HG03575 (cell line): ENCODE results near the gene OAF.

Source experiments
- ATAC-seq: cut with Tn5 transposase; IDR thresholded peaks from one replicate; pipeline ENCODE4 v1.9.1; 2021; ENCODE audit not compliant: unreplicated experiment, insufficient number of reproducible peaks, low FRiP score; ENCODE audit errors: extremely low read depth

Gene OAF

DNA sequence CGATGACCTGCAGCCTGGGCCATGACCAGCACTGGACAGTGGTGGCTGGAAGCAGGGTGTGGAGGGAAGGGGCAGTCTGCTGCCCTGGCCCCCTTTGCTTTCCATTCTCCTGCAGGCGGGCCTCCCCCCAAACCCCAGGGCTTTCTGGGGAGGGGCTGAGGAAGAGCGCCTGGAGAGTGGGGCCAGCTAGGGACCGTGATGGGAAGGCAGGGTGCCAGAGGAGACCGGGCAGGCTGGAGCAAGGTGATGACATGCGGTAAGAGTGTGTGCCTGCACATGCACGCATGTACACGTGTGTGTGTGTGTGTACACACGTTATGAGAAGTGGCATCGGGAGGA is 7.8 kb downstream of the OAF start:
- ATAC-seq: no peak

DNA sequence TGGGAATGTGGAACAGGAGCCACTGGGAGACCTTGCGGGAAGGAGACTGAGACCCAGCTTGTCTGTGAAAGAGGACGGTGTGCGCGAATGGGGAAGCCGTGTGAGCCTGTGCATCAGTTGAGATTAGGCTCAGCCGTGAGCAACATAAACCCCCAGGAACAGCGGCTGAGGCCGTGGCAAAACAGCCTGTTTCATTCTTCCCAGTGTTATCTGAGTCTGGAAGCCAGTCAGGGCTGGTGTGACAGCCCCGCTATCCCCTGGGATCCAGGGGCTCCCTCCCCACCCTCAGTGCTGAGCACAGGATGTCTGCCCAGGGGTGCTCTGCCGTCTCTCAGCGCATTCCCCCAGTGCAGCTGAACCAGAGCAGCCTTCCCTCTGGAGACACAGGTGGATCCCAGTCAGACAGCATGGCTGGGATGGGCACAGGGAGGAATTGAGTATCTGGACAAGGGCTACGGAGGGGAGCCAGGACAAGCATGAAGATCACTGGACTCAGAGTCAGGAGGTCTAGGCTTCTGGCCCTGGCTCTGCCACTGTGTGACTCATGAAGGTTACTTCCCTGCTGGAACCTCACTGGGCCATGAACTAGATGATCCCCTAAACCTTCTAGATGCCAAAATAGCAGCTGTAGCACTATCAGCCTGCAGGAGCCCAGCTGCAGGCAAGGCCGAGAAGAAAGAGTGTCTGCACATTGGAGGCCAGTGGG is 8.6 kb downstream of the OAF start:
- ATAC-seq: no peak

DNA sequence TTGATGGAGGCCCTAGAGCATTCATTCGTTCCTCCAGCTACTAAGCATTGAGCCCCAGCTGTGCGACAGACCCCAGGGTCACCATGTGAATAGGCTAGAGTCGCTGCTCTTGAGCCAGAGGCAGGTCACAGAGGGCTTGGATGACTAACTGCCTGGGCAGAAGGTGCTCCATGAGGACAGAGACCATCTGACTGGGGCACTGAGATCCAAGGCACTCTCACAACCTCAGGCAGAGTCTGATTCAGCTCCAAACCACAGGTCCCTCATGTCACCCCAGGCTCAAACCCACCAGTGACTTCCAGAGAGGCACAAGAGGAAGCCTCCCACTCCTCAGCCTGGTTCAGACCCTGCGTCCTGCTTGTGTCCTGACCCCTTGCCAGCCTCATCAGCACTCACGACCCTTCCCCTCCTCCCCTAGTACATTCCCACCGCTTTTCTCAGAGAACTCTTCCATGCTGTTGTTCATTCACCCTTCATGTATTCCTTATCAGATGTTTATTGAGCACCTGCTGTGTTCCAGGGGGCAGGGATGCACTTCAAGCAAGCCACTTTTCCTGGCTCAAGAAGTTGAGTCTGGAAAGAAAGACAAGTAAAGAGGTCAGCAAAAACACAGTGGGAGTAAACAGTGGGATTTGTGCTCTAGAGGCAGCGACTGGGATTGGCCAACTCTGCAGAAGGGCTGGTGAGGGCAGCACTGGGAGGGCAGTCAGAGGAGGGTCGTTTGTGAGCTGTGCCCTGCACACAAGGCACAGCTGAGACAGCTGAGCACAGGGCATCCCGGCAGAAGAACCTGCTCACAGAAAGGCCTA is 9.3 kb downstream of the OAF start:
- no peak for ATAC-seq

DNA sequence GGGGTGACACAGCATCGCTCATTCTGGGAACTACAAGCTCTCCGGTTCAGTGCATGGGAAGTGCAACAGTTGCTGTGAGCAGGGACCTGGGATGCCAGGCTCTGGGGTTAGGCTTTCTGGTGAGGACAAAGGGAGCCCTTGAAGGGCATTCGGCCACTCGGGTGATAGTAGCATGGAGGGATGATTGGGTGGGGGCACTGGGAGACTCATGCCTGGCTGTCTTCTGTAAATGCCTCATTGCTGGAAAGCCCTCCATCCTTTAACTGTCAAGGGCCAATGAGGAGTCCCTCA is 9.9 kb downstream of the OAF start:
- no peak for ATAC-seq

DNA sequence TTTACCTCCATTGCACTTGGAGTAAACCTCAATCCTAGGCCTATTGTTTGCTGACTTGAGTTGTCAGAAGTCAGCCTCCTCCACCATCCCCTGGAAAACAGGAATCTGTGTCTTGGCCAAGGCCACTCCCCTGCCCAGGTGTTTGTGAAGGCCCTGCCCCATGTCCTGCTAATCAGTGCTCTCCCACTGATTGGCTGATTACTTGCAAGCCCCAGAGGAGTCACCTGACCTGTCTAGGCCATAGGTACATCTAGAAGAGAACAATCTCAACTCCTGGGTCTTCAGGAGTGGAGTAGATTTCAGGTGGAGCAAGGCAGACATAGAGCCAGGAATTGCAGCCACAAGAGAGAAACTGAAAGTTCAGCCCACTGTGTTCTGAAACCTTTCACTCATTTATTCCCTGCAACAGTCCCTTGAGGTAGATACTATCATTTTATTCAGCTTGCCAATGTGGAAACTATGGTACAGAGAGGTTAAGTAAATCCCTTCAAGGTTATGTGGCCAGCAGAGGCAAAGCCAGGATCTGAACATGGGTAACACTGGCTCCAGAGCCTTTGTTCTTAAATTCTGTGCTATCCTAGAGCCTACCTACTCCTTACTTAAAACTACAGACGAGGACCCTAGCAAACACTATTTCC is 10.4 kb downstream of the OAF start:
- ATAC-seq: no peak

DNA sequence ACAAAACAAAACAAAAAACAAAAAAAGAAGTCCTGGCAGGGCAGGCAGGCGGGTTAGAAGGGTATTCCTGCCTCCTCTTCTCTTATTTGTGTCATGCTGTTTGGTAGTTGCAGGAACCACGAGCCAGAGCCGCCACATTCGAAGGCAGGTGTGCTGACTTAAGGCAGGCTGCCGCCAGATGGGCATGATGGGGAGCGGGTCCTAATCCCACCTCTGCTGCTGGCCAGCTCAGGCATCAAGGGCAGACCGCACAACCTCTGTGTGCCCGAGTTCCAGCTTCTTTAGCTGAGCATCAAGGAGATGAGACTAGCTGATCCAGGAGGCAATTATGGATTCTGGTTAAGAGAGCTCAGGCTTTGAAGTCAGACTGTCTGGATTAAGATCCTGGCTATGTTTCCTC is 12.1 kb downstream of the OAF start:
- ATAC-seq: no peak

DNA sequence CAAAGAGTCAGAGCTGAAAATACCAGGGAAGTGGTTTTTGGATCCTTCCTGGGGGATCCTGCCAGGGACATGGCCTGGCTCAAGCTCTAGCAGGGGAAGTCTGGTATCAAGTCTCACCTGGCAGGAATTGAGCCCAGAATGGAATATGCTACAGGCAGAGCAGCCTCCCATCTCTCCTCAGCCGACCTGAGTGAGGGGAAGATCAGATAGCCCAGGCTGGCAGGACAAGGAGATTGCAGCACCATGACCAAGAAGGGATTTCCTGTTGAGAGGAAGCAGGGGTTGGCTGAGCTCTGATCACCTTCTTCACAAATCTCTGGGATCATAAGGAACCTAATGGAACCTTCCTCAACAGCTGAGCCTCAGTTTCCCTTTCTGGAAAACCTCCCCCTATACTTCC is 13.0 kb downstream of the OAF start:
- no peak for ATAC-seq

DNA sequence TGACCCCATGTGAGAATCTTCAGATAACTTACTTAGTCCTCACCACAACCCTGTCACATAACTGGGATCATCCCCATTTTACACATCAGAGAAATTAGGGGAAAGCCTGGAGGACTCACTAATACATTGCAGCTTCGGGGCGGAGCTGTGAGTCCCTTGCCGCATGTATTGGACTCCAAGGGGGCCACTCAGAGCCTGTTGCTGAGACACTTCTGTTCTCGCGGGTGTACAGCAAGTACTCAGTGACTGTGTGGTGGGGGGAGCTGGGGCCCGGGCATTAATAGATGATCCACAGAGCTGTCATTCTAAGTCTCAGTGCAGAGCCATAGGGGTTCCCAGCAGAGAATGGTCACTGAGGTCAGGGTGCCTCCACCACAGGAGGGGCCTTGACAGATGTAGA is 13.5 kb downstream of the OAF start:
- ATAC-seq: no peak

DNA sequence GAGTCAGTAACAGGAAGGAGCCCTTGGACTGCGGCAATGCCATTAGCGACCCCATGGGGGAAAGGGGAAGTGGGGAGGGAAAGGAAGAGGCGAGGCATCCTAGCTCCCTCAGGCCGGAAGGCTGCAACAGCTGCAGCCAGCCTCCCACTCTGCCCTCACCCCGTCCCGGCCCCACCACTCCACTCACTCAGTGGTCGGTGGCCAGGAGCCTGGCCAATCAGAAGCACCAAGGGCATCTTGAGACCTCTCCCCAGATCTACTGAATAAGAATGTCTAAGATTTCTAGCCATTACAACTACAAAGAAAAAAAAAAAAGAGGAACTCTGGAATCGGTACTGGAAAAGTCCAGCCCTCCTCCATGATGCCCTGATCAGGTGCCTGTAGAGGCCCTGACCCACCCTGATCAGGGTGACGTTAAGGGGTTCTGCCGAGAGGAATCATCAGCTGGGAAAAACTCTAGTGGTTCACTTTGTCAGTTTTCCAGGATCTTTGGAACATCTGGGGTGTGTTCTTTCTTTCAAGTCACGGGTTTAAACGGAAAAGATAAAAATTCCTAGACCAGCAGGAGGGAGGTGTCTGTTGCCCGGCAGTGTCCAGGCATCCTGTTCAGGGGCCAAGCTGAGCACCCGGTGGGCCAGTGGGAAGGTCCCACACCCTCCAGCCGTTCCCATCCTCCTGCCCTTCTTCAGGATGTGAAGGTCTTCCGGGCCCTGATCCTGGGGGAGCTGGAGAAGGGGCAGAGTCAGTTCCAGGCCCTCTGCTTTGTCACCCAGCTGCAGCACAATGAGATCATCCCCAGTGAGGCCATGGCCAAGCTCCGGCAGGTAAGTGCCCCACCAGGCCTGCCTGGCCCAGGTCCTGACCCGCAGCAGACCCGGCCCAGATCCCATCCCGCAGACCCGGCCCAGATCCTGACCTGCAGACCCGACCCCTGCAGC is 14.4 kb downstream of the OAF start:
- no peak for ATAC-seq

DNA sequence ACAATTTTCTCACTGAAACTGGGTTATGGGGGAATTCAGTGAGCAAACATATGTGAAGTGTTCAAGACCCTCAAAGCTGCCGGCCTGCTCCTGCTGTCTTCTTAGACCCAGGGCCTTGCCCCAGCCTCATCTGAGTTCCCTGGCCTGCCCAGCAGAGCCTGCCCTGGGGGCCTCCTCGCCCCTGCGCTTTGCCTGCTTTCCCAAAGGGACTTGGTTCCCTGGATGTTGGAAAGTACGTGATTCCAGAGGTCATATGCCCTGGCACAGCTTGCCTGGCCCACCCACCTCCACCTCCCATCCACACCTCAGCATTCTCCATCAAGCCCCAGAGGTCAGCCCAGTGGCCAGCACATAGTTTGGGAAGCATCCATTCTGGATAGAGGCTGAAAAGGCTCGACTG is 15.4 kb downstream of the OAF start:
- ATAC-seq: no peak

DNA sequence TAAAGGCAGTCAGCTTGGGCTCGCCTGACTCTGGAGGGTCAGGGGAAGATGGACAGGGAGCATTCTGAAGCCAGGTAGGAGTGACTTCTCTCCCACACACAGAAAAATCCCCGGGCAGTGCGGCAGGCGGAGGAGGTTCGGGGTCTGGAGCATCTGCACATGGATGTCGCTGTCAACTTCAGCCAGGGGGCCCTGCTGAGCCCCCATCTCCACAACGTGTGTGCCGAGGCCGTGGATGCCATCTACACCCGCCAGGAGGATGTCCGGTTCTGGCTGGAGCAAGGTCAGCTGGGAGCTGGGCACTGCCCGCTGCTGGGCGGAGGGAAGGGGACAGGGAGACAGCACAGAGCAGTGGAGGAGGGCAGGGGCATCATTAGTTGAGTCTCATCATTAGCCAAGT is 15.9 kb downstream of the OAF start:
- no peak for ATAC-seq

DNA sequence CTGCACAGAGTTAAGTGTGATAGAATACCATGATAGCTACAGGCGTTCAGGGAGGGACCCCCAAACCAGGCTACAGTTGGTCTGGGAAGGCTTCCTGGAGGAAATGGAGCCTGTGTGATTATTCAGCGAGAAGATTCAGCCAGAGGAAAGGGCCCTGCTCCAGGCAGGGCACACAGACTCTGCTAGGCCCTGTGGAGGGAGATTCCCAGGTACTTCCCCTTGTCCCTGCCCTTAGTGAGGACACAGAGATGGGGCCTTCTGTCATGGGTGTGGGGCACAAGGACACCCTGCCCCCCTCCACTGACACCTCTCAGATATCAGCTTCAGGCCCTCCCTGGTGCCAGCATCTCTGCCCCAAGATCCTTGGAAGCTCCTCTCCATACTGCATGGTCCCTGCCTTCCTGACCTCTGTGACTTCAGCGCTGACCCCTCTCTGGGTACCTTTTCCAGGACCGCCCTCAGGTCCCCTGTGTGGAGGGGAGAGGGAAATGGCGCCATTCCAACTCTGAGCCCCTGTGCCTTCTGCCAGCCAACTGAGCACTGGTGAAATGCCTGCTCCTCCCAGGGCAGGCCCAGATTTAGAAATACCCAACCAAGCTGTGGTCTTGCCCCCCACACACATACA is 16.5 kb downstream of the OAF start:
- ATAC-seq: no peak

DNA sequence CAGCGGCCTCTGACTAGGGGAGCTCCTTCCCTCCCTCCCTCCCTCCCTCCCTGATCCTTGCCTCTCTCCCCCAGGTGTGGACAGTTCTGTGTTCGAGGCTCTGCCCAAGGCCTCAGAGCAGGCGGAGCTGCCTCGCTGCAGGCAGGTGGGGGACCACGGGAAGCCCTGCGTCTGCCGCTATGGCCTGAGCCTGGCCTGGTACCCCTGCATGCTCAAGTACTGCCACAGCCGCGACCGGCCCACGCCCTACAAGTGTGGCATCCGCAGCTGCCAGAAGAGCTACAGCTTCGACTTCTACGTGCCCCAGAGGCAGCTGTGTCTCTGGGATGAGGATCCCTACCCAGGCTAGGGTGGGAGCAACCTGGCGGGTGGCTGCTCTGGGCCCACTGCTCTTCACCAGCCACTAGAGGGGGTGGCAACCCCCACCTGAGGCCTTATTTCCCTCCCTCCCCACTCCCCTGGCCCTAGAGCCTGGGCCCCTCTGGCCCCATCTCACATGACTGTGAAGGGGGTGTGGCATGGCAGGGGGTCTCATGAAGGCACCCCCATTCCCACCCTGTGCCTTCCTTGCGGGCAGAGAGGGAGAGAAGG is 18.1 kb downstream of the OAF start:
- ATAC-seq: no peak

DNA sequence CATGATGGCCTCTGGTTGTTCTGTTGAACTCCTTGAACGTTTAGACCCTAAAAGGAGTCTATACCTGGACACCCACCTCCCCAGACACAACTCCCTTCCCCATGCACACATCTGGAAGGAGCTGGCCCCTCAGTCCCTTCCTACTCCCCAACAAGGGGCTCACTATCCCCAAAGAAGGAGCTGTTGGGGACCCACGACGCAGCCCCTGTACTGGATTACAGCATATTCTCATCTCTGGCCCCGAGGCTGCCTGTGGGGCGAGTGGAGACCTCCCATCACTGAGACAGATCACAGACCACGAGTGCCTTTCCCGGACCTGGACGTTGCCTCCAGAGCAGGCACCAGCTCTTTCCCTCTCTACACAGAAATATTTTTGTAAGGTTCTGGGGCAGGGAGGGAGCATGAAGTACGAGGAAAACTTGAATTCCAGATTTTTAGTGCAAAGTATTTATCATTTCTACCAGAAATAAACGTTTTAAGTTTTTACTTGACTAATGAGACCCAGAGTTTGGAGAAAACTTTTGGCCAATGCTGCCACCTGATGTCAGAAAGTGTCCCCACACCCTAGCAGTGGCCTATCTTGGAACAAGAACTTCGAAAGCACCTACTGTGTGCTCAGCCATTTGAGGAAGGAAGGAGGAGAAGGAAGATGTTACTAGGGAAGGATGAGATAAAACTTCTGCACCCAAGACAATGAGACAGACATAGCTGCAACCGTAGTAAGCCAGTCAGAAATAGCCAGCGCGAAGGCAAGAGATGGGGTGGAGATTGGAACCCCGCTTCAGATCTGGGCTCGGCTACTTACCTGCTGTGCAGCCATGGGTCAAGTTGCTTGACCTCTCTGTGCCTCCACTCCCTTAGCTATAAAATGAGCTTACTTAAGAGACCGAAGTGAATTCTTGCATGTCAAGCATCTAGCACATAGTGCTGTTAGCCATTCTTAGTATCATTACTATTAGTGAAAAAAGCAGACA is 18.9 kb downstream of the OAF start:
- no peak for ATAC-seq

DNA sequence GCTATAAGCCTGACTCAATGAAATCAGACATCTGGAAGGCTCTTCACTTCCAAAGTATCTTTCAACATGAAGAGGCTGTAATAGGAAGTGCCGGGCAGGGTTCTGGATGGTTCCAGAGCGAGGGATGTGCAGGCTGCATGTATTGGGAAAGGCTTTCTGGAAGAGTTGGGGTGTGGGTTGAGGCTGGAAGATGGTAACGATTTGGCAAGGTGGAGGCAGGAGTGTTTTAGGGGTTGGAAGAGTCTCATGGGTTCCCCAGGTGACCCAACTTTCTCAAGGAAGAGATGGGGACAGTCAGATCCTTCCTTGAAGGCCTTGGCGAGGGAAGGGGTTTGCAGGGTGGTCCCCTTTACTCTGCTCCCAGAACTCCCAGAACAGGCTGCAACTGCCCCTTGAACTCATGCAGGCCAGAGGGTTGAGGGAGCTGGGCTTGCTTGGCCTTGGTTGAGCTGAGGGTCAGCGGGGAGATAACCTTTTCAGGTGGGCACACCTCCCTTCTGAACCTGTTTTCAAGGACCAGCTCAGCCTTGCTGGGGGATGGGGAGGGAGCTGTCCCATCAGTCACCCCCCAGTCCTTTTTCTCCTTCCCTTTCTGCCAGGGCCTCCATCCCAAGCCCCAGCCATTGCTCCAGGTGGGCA is 19.7 kb downstream of the OAF start:
- ATAC-seq: no peak

DNA sequence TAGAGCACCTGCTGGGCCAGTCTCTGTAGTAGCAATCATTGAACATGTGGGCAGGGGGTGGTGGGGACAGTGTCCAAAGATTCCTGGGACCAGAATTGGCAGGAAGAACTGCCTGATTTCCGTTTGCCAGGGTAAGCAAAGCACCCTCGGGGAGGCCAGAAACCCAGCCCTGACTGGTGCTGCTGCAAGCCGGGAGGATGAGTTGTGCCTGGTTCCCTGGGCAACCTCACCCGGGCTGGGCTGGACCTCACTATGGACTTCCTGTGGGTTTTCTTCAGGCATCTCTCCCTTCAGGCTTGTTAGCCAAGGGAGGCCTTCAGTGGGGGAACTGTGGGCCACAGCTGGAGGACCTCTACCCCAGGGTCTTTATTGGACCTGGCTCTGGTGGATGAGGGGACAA is 21.1 kb downstream of the OAF start:
- ATAC-seq: no peak

DNA sequence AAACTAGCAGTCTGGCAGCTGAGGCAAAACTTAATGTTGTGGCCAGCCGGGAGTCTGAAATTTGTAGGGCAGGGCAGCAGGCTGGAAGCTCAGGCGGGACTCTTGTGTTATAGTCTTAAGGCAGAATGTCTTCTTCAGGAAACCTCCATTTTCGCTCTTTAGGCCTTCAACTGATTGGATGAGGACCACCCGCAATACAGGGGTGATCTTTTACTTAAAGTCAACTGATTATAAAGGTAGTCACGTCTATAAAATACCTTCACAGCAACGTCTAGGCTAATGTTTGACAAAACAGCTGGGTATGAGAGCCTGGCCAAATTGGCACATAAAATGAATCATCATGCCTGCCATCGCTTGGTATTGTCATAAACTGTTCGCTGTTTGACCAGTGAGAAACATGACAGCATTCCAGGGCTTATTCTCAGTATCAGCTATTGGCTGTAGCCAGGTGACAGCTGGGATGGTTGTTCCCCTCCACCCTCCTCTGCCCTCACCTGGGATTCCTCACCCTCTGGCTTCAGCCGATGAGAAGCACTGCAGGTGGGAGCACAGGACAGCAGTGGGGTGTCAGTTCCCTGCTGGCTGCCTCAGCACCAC is 22.5 kb downstream of the OAF start:
- ATAC-seq: no peak
